Left lung (tissue), 10 donors: ENCODE results near the gene ZNF12. TPM values are rescaled to one million over a fixed set of nuclear protein-coding genes. Genes with fewer than 3 reads are reported as not detected.
"Not testable (repeated sequence)": the region's sequence is repeated elsewhere in the genome, so short reads cannot be mapped to it uniquely, and the experiment has no call there.

Source experiments
- ATAC-seq: fragments of 200-7000 bp; cut with Tn5 transposase; one replicate; pipeline ENCODE4 v1.9.1; 2020; ENCODE audit warnings: moderate library complexity
- DNase-seq, 4 donors: peaks; one replicate each; pipeline ENCODE4 v3.0.0-alpha.2; 2013 to 2020
- H3K27ac ChIP-seq, 2 donors: fragments of 200-600 bp; sonication (generic) in 1 of 2; one replicate each; pipeline versions ENCODE4 v1.5.0 to v1.8.0; 2020 to 2021
- H3K27me3 ChIP-seq, 2 donors: fragments of 200-600 bp; sonication (generic) in 1 of 2; one replicate each; pipeline versions ENCODE4 v1.5.0 to v1.8.0; 2020 to 2021
- H3K36me3 ChIP-seq, 2 donors: fragments of 200-600 bp; sonication (generic) in 1 of 2; one replicate each; pipeline versions ENCODE4 v1.5.0 to v1.8.0; 2020 to 2021
- H3K4me1 ChIP-seq, 2 donors: fragments of 200-600 bp; one replicate each; pipeline ENCODE4 v1.8.0; 2021
- H3K4me3 ChIP-seq, 2 donors: fragments of 200-600 bp; sonication (generic) in 1 of 2; one replicate each; pipeline versions ENCODE4 v1.5.0 to v1.8.0; 2020 to 2021; ENCODE audit warnings: mild to moderate bottlenecking in 1 of 2
- H3K9me3 ChIP-seq, 2 donors: fragments of 200-600 bp; sonication (generic) in 1 of 2; one replicate each; pipeline versions ENCODE4 v1.5.0 to v1.8.0; 2020 to 2021
- intact Hi-C, 2 donors: fragments of 100-400 bp; cut with DNase I; formaldehyde crosslinking; loops; one replicate each; pipeline versions ENCODE4 v1.11.2 to v1.14.2; 2022
- polyA plus RNA-seq, 6 donors: library from polyadenylated mRNA; unstranded; fragments of 120-200 nt; gene quantifications; one replicate each; pipeline ENCODE4 v1.2.1, GENCODE V29; 2013; ENCODE audit not compliant: insufficient read length in 6 of 6
- total RNA-seq, 2 donors: library from RNA; stranded (reverse); fragmentation: NEBNext Ultra II Directional; extraction: Animal tissue kit (Norgen Biotek cat#: 25700); gene quantifications; one replicate each; pipeline ENCODE4 v1.2.1, GENCODE V29; 2021
- TF ChIP-seq, protein P1 (sequence below), 2 donors: fragments of 200-600 bp; sonication (generic) in 1 of 2; IDR thresholded peaks; one replicate each; pipeline versions ENCODE4 v1.5.0 to v1.8.0; 2021; ENCODE audit warnings: antibody characterized with exemption in 2 of 2
- donor health status: DM: no; HTN: yes; CAD: no.
- donor health status: DM: no; HTN: no; CAD: no.

Gene ZNF12
- total and polyA plus RNA-seq, 8 donors = 18.4 to 38.6 (median 36.4) TPM

DNA sequence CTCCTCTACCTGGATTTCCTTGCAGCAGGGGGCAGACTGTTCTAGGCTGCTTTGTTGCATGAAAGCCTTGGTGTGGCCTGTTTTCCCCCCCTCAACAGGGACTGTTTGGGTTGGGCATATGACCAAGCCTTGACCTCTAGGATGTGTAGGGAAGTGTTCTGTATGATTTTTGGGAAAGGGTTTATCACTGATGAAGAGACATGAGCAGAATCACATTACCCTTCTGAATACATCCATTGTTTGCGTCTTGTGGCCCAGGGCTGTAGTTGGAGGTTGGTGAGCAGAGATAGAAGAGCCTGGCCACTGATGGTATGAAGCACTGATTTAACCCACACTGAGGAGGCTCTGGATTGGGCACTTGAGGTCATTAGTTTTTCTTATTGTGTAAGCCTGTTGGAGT is 26.6 kb downstream of the ZNF12 start:
- H3K27ac ChIP-seq = no peak overlapping the region
- TF ChIP-seq, protein P1, sequence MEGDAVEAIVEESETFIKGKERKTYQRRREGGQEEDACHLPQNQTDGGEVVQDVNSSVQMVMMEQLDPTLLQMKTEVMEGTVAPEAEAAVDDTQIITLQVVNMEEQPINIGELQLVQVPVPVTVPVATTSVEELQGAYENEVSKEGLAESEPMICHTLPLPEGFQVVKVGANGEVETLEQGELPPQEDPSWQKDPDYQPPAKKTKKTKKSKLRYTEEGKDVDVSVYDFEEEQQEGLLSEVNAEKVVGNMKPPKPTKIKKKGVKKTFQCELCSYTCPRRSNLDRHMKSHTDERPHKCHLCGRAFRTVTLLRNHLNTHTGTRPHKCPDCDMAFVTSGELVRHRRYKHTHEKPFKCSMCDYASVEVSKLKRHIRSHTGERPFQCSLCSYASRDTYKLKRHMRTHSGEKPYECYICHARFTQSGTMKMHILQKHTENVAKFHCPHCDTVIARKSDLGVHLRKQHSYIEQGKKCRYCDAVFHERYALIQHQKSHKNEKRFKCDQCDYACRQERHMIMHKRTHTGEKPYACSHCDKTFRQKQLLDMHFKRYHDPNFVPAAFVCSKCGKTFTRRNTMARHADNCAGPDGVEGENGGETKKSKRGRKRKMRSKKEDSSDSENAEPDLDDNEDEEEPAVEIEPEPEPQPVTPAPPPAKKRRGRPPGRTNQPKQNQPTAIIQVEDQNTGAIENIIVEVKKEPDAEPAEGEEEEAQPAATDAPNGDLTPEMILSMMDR (IDR thresholded peaks at IDR 0.05) = no peak
- H3K4me1 ChIP-seq = no peaks in the 10 kb centered on the region
- intact Hi-C loops = no loop called here
- H3K9me3 ChIP-seq = peaks cover 17 to 100% of the 10 kb centered on the region in 2 donors
- H3K4me3 ChIP-seq = no peak overlapping the region
- peaks cover 0 to 14% of the 10 kb centered on the region in 2 donors for H3K36me3 ChIP-seq
- no peak for DNase-seq
- no peaks in the 10 kb centered on the region for H3K27me3 ChIP-seq
- no peak for ATAC-seq

DNA sequence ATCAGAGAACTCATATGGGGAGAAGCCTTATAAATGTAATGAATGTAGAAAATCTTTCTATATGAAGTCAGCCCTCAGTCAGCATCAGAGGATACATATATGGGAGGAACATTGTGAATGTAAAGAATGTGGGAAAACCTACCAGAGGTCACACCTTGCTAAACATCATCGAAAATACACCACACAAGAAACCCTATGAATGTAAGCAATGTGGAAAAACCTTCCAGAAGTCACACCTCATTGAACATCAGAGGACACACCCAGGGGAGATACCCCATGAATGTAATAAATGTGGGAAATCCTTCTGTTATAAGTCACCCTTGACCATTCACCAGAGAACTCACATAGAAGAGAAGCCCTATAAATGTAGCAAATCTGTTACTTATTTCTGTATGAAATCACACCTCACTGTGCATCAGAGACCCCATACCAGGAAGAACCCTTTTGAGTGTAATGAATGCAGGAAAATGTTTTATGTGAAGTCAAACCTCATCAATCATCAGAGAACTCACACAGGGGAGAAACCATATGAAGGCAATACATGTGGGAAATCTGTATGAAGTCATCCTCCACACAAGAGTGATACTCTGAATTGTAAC is 30.8 kb downstream of the ZNF12 start:
- DNase-seq = no peak
- ATAC-seq = no peak
- Histone ChIP-seq H3K9me3 (peaks cover 20 to 91% of the 10 kb centered on the region in 2 donors), H3K4me1 (no peaks in the 10 kb centered on the region), H3K27ac (no peak overlapping the region), H3K27me3 (no peaks in the 10 kb centered on the region), H3K4me3 (no peak overlapping the region), H3K36me3 (peaks cover 0 to 5% of the 10 kb centered on the region in 2 donors)
- TF ChIP-seq, protein P1 (IDR thresholded peaks at IDR 0.05) = no peak
- intact Hi-C loops = no loop called here

DNA sequence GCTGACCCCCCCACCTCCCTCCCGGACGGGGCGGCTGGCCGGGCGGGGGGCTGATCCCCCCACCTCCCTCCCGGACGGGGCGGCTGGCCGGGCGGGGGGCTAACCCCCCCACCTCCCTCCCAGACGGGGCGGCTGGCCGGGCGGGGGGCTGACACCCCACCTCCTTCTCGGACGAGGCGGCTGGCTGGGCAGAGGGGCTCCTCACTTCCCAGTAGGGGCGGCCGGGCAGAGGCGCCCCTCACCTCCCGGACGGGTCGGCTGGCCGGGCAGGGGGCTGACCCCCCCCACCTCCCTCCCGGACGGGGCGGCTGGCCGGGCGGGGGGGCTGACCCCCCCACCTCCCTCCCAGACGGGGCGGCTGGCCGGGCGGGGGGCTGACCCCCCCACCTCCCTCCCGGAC is 35.9 kb downstream of the ZNF12 start:
- ATAC-seq, DNase-seq, intact Hi-C loops: not testable (repeated sequence)

DNA sequence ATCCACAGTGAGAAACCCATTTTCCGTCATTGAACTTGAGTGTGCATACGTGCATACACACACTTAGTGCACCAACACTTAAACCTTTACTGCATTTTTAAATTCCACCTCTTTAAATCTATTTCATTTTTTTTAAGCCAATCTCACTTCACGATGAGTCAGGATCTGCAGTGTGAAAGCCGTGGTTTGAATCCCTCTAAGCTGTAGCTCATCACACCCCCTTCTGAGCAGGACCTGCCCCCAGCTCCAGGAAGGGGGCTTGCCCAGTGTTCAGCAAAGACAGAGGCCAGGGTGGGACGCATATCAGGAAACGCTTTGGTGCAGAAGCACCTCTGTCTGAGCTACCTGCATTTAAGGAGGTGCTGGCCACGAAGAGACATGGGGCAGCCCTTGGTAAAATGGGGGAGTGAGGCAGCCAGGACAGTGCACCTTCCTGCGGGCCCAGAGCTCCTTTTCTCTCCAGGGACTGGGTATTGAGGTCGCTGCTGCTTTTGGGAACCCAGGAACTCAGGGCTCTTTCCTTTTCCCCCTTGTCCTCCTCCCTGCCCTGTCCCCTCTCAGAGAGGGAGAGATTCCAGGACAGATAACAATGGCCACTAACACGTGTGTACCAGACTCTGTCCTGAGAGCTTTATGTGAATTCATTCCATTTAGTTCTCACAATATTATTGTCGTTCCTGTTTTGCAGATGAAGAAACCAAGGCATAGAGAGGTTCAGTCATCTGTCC is 48.0 kb downstream of the ZNF12 start:
- H3K4me1 ChIP-seq = peaks cover 0 to 3% of the 10 kb centered on the region in 2 donors
- ATAC-seq = no peak
- peaks cover 0 to 31% of the 10 kb centered on the region in 2 donors for H3K27me3 ChIP-seq
- H3K4me3 ChIP-seq = no peak overlapping the region
- H3K9me3 ChIP-seq = no peaks in the 10 kb centered on the region
- no peak for DNase-seq
- intact Hi-C loops = no loop called here
- no peak overlapping the region for H3K27ac ChIP-seq
- peaks cover 0 to 21% of the 10 kb centered on the region in 2 donors for H3K36me3 ChIP-seq
- TF ChIP-seq, protein P1 (IDR thresholded peaks at IDR 0.05) = no peak

More for the DNA sequence above, 35.9 kb downstream of the ZNF12 start:
- not testable (repeated sequence) for H3K27me3 ChIP-seq, H3K36me3 ChIP-seq, H3K27ac ChIP-seq, H3K4me3 ChIP-seq, H3K4me1 ChIP-seq
- peaks cover 9 to 75% of the 10 kb centered on the region in 2 donors for H3K9me3 ChIP-seq

DNA sequence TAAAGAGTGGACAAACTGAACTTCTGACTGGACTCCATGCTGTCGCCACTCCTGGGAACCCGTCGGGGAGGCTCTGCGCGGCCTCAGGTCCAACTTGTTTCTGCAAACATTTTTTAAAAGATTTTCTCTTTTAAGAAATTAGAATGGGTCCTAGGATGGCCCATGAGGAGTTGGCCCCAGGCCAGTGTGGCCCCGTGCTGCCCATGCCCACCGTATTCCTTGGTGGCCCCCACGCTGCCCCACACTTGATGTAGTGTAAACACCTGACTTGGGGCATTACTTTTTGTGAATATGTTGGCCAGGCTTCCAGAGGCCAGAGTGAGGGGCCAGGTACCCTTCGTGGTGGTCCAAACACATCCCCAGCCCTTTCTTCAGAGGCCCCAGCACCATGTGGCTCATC is 50.3 kb downstream of the ZNF12 start:
- ATAC-seq = no peak

More for the DNA sequence above, 50.3 kb downstream of the ZNF12 start:
- H3K9me3 ChIP-seq = peaks cover 0 to 14% of the 10 kb centered on the region in 2 donors
- TF ChIP-seq, protein P1 (IDR thresholded peaks at IDR 0.05) = no peak
- H3K36me3 ChIP-seq = peaks cover 0 to 45% of the 10 kb centered on the region in 2 donors
- no peak for DNase-seq
- intact Hi-C loops = no loop called here
- H3K27me3 ChIP-seq = peaks cover 0 to 13% of the 10 kb centered on the region in 2 donors
- H3K4me1 ChIP-seq = peaks cover 0 to 3% of the 10 kb centered on the region in 2 donors
- no peak overlapping the region for H3K4me3 ChIP-seq
- H3K27ac ChIP-seq = no peak overlapping the region
